HEK293 (cell line): ENCODE results near the gene SLC39A1.

Experiments used
- HOXC10 ChIP-seq: sonication (generic); formaldehyde crosslinking; IDR thresholded peaks from 2 replicates; pipeline ENCODE4 v1.8.1; 2023; ENCODE audit warnings: mild to moderate bottlenecking, missing genetic modification reagents
- MYNN ChIP-seq: fragments of 450-650 bp; formaldehyde crosslinking; IDR thresholded peaks from 2 replicates; pipeline ENCODE4 v1.5.1; 2016; ENCODE audit warnings: missing biosample characterization, missing genetic modification characterization, borderline replicate concordance
- ZIC2 ChIP-seq: fragments of 450-650 bp; formaldehyde crosslinking; IDR thresholded peaks from 2 replicates; pipeline ENCODE4 v1.5.1; 2016; ENCODE audit warnings: missing biosample characterization, missing genetic modification characterization
- ZNF121 ChIP-seq: fragments of 450-650 bp; formaldehyde crosslinking; IDR thresholded peaks from 2 replicates; pipeline ENCODE4 v1.5.1; 2016; ENCODE audit warnings: missing biosample characterization, missing genetic modification characterization
- ZNF138 ChIP-seq: fragments of 450-650 bp; formaldehyde crosslinking; IDR thresholded peaks from 2 replicates; pipeline ENCODE4 v1.5.1; 2016; ENCODE audit warnings: missing biosample characterization, missing genetic modification characterization, borderline replicate concordance
- ZNF391 ChIP-seq: fragments of 450-650 bp; formaldehyde crosslinking; IDR thresholded peaks from 2 replicates; pipeline ENCODE4 v1.5.1; 2016; ENCODE audit warnings: low read depth, missing biosample characterization, missing genetic modification characterization, borderline replicate concordance
- ZNF394 ChIP-seq: fragments of 450-650 bp; formaldehyde crosslinking; IDR thresholded peaks from 2 replicates; pipeline ENCODE4 v1.5.1; 2016; ENCODE audit warnings: missing biosample characterization, missing genetic modification characterization, mild to moderate bottlenecking, moderate library complexity, borderline replicate concordance
- ZNF585B ChIP-seq: fragments of 450-650 bp; formaldehyde crosslinking; IDR thresholded peaks from 2 replicates; pipeline ENCODE4 v1.5.1; 2016; ENCODE audit warnings: missing biosample characterization, missing genetic modification characterization
- ZNF629 ChIP-seq: fragments of 450-650 bp; formaldehyde crosslinking; IDR thresholded peaks from 2 replicates; pipeline ENCODE4 v1.5.1; 2017; ENCODE audit warnings: missing biosample characterization, missing genetic modification characterization
- ZNF785 ChIP-seq: fragments of 450-650 bp; formaldehyde crosslinking; IDR thresholded peaks from 2 replicates; pipeline ENCODE4 v1.5.1; 2016; ENCODE audit warnings: missing biosample characterization, missing genetic modification characterization
- ZSCAN23 ChIP-seq: fragments of 450-650 bp; formaldehyde crosslinking; IDR thresholded peaks from 2 replicates; pipeline ENCODE4 v1.5.1; 2016; ENCODE audit warnings: missing biosample characterization, missing genetic modification characterization
- ZXDB ChIP-seq: fragments of 450-650 bp; formaldehyde crosslinking; IDR thresholded peaks from 2 replicates; pipeline ENCODE4 v1.5.1; 2016; ENCODE audit warnings: missing biosample characterization, missing genetic modification characterization
- TF ChIP-seq, protein P1 (sequence below): fragments of 450-650 bp; formaldehyde crosslinking; IDR thresholded peaks from 2 replicates; pipeline ENCODE4 v1.5.1; 2016; ENCODE audit warnings: missing biosample characterization, missing genetic modification characterization
- TF ChIP-seq, protein P2 (sequence below): fragments of 450-650 bp; IDR thresholded peaks from 2 replicates; pipeline ENCODE4 v1.5.1; 2018; ENCODE audit warnings: missing biosample characterization, mild to moderate bottlenecking, missing genetic modification characterization
- TF ChIP-seq, protein P3 (sequence below): fragments of 450-650 bp; formaldehyde crosslinking; optimal IDR thresholded peaks from 2 replicates; pipeline ENCODE3; 2016; ENCODE audit warnings: missing biosample characterization, mild to moderate bottlenecking, missing genetic modification characterization
- TF ChIP-seq, protein P4 (sequence below): fragments of 450-650 bp; formaldehyde crosslinking; conservative IDR thresholded peaks from 2 replicates; pipeline ENCODE4 v1.5.1; 2016; ENCODE audit warnings: low read depth, missing biosample characterization, missing genetic modification characterization
- TF ChIP-seq, protein P5 (sequence below): fragments of 450-650 bp; formaldehyde crosslinking; IDR thresholded peaks from 2 replicates; pipeline ENCODE4 v1.5.1; 2017; ENCODE audit warnings: missing biosample characterization, missing genetic modification characterization
- TF ChIP-seq, protein P6 (sequence below): fragments of 450-650 bp; formaldehyde crosslinking; IDR thresholded peaks from 2 replicates; pipeline ENCODE4 v1.5.1; 2016; ENCODE audit warnings: missing biosample characterization, missing genetic modification characterization
- TF ChIP-seq, protein P7 (sequence below): fragments of 450-650 bp; formaldehyde crosslinking; IDR thresholded peaks from 2 replicates; pipeline ENCODE4 v1.5.1; 2016; ENCODE audit warnings: missing biosample characterization, missing genetic modification characterization
- TF ChIP-seq, protein P8 (sequence below): fragments of 450-650 bp; formaldehyde crosslinking; IDR thresholded peaks from 2 replicates; pipeline ENCODE4 v1.5.1; 2017; ENCODE audit warnings: missing biosample characterization, missing genetic modification characterization

Gene SLC39A1

DNA sequence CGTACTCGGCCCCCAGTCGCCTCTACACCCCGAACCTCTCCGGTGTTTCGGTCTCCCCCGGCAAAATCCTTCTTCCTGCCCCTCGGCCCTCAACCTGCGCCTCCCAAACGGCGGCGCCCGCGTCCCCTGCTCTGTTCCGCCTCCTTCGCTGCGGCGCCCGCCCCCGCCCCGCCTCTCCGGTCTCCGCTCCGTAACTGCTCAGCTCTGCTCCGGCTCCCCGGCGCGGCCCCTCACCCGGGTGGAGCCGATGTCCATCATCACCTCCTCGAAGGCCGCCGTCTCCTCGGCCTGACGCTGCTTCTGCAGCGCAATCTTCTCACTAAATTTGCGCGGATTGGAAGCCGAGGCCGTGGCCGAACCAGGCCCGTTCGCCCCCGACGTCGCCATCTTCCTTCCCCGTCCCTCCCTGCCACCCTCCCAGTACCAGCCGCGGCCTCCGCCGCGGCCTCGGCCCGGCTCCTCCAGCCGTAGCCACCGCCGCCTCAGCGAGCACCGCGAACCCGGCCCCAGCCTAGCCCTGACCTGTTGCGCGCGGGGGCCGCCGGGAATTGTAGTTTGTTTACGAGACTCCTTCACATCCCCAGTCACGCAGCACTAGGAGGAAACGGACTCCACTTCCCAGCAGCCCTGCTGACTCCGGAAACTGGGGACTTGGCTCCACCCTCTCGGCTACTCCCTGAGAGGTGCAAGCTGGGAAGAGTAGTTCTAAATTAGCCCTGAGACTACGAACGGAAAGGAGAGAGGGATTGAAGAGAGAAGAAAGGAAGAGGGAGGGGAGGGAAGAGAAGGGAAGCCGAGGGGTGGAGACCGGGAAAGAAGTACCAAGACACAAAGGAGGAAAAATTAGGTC lies 5.0 kb downstream of the SLC39A1 start, which contains the start of gene CRTC2 (continued):
- TF ChIP-seq, protein P1, sequence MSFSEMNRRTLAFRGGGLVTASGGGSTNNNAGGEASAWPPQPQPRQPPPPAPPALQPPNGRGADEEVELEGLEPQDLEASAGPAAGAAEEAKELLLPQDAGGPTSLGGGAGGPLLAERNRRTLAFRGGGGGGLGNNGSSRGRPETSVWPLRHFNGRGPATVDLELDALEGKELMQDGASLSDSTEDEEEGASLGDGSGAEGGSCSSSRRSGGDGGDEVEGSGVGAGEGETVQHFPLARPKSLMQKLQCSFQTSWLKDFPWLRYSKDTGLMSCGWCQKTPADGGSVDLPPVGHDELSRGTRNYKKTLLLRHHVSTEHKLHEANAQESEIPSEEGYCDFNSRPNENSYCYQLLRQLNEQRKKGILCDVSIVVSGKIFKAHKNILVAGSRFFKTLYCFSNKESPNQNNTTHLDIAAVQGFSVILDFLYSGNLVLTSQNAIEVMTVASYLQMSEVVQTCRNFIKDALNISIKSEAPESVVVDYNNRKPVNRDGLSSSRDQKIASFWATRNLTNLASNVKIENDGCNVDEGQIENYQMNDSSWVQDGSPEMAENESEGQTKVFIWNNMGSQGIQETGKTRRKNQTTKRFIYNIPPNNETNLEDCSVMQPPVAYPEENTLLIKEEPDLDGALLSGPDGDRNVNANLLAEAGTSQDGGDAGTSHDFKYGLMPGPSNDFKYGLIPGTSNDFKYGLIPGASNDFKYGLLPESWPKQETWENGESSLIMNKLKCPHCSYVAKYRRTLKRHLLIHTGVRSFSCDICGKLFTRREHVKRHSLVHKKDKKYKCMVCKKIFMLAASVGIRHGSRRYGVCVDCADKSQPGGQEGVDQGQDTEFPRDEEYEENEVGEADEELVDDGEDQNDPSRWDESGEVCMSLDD (tag by site-specific recombination): peak; percentile 74
- TF ChIP-seq ZIC2 (peak; percentile 23; the same call in 1 of the 2 replicates), ZNF121 (tag by site-specific recombination) (peak; percentile 38; the same call in 1 of the 2 replicates), ZNF394 (tag by site-specific recombination) (peak; percentile 99), ZNF138 (tag by site-specific recombination) (no peak), ZNF785 (tag by site-specific recombination) (no peak), ZXDB (tag by site-specific recombination) (peak; percentile 89), ZSCAN23 (tag by site-specific recombination) (0 out of 2 replicates have a peak, but pooled peaks have one; percentile 60), ZNF391 (tag by site-specific recombination) (no peak; the same call in 1 of the 2 replicates), MYNN (tag by site-specific recombination) (no peak), ZNF585B (tag by site-specific recombination) (no peak), HOXC10 (no peak), ZNF629 (tag by site-specific recombination) (no peak)
- TF ChIP-seq, protein P2, sequence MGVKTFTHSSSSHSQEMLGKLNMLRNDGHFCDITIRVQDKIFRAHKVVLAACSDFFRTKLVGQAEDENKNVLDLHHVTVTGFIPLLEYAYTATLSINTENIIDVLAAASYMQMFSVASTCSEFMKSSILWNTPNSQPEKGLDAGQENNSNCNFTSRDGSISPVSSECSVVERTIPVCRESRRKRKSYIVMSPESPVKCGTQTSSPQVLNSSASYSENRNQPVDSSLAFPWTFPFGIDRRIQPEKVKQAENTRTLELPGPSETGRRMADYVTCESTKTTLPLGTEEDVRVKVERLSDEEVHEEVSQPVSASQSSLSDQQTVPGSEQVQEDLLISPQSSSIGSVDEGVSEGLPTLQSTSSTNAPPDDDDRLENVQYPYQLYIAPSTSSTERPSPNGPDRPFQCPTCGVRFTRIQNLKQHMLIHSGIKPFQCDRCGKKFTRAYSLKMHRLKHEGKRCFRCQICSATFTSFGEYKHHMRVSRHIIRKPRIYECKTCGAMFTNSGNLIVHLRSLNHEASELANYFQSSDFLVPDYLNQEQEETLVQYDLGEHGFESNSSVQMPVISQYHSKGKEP (tag by site-specific recombination): no peak
- TF ChIP-seq, protein P3, sequence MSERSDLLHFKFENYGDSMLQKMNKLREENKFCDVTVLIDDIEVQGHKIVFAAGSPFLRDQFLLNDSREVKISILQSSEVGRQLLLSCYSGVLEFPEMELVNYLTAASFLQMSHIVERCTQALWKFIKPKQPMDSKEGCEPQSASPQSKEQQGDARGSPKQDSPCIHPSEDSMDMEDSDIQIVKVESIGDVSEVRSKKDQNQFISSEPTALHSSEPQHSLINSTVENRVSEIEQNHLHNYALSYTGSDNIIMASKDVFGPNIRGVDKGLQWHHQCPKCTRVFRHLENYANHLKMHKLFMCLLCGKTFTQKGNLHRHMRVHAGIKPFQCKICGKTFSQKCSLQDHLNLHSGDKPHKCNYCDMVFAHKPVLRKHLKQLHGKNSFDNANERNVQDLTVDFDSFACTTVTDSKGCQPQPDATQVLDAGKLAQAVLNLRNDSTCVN: peak; percentile 91
- TF ChIP-seq, protein P4, sequence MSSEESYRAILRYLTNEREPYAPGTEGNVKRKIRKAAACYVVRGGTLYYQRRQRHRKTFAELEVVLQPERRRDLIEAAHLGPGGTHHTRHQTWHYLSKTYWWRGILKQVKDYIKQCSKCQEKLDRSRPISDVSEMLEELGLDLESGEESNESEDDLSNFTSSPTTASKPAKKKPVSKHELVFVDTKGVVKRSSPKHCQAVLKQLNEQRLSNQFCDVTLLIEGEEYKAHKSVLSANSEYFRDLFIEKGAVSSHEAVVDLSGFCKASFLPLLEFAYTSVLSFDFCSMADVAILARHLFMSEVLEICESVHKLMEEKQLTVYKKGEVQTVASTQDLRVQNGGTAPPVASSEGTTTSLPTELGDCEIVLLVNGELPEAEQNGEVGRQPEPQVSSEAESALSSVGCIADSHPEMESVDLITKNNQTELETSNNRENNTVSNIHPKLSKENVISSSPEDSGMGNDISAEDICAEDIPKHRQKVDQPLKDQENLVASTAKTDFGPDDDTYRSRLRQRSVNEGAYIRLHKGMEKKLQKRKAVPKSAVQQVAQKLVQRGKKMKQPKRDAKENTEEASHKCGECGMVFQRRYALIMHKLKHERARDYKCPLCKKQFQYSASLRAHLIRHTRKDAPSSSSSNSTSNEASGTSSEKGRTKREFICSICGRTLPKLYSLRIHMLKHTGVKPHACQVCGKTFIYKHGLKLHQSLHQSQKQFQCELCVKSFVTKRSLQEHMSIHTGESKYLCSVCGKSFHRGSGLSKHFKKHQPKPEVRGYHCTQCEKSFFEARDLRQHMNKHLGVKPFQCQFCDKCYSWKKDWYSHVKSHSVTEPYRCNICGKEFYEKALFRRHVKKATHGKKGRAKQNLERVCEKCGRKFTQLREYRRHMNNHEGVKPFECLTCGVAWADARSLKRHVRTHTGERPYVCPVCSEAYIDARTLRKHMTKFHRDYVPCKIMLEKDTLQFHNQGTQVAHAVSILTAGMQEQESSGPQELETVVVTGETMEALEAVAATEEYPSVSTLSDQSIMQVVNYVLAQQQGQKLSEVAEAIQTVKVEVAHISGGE (tag by site-specific recombination): peak; percentile 80
- TF ChIP-seq, protein P5, sequence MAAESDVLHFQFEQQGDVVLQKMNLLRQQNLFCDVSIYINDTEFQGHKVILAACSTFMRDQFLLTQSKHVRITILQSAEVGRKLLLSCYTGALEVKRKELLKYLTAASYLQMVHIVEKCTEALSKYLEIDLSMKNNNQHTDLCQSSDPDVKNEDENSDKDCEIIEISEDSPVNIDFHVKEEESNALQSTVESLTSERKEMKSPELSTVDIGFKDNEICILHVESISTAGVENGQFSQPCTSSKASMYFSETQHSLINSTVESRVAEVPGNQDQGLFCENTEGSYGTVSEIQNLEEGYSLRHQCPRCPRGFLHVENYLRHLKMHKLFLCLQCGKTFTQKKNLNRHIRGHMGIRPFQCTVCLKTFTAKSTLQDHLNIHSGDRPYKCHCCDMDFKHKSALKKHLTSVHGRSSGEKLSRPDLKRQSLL: peak; percentile 39; the same call in 1 of the 2 replicates
- TF ChIP-seq, protein P6, sequence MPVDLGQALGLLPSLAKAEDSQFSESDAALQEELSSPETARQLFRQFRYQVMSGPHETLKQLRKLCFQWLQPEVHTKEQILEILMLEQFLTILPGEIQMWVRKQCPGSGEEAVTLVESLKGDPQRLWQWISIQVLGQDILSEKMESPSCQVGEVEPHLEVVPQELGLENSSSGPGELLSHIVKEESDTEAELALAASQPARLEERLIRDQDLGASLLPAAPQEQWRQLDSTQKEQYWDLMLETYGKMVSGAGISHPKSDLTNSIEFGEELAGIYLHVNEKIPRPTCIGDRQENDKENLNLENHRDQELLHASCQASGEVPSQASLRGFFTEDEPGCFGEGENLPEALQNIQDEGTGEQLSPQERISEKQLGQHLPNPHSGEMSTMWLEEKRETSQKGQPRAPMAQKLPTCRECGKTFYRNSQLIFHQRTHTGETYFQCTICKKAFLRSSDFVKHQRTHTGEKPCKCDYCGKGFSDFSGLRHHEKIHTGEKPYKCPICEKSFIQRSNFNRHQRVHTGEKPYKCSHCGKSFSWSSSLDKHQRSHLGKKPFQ (tag by site-specific recombination): peak; percentile 45
- TF ChIP-seq, protein P7, sequence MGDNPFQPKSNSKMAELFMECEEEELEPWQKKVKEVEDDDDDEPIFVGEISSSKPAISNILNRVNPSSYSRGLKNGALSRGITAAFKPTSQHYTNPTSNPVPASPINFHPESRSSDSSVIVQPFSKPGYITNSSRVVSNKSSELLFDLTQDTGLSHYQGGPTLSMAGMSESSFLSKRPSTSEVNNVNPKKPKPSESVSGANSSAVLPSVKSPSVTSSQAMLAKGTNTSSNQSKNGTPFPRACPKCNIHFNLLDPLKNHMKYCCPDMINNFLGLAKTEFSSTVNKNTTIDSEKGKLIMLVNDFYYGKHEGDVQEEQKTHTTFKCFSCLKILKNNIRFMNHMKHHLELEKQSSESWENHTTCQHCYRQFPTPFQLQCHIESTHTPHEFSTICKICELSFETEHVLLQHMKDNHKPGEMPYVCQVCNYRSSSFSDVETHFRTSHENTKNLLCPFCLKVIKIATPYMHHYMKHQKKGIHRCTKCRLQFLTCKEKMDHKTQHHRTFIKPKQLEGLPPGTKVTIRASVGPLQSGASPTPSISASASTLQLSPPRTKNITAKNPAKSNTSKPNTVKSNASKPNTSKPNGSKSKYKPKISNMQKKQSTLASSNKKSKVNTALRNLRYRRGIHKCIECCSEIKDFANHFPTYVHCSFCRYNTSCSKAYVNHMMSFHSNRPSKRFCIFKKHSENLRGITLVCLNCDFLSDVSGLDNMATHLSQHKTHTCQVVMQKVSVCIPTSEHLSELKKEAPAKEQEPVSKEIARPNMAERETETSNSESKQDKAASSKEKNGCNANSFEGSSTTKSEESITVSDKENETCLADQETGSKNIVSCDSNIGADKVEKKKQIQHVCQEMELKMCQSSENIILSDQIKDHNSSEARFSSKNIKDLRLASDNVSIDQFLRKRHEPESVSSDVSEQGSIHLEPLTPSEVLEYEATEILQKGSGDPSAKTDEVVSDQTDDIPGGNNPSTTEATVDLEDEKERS: no peak
- TF ChIP-seq, protein P8, sequence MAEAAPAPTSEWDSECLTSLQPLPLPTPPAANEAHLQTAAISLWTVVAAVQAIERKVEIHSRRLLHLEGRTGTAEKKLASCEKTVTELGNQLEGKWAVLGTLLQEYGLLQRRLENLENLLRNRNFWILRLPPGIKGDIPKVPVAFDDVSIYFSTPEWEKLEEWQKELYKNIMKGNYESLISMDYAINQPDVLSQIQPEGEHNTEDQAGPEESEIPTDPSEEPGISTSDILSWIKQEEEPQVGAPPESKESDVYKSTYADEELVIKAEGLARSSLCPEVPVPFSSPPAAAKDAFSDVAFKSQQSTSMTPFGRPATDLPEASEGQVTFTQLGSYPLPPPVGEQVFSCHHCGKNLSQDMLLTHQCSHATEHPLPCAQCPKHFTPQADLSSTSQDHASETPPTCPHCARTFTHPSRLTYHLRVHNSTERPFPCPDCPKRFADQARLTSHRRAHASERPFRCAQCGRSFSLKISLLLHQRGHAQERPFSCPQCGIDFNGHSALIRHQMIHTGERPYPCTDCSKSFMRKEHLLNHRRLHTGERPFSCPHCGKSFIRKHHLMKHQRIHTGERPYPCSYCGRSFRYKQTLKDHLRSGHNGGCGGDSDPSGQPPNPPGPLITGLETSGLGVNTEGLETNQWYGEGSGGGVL (tag by site-specific recombination): peak; percentile 46; the same call in 1 of the 2 replicates
